IPS-NIHi7 (cell line): ENCODE results near the gene SYT3.
"Not testable (repeated sequence)": the region's sequence is repeated elsewhere in the genome, so short reads cannot be mapped to it uniquely, and the experiment has no call there.

ENCODE experiments used
- DNase-seq: peaks from one replicate; pipeline ENCODE4 v3.0.0; 2012; ENCODE audit warnings: mixed read lengths; ENCODE audit errors: extremely low spot score

SYT3 gene

GRCh38 chr19:50636317-50637085, 3.2 kb downstream of the SYT3 start:
- no peak for DNase-seq

GRCh38 chr19:50633973-50634372, 5.7 kb downstream of the SYT3 start:
- no peak for DNase-seq

GRCh38 chr19:50633359-50633758, 6.3 kb downstream of the SYT3 start:
- DNase-seq = no peak

GRCh38 chr19:50632151-50632835, 7.4 kb downstream of the SYT3 start:
- DNase-seq = no peak

- DNase-seq = no peak
These were observed 9.9 kb downstream of the SYT3 start for GRCh38 chr19:50629801-50630200.

- DNase-seq = no peak
These were observed 10.5 kb downstream of the SYT3 start for GRCh38 chr19:50629194-50629593.

GRCh38 chr19:50628551-50628950, 11.1 kb downstream of the SYT3 start:
- DNase-seq = no peak

GRCh38 chr19:50628146-50628545, 11.5 kb downstream of the SYT3 start:
- DNase-seq = no peak

GRCh38 chr19:50626795-50627194, 12.9 kb downstream of the SYT3 start:
- no peak for DNase-seq

GRCh38 chr19:50626011-50626410, 13.7 kb downstream of the SYT3 start:
- DNase-seq = no peak

GRCh38 chr19:50624949-50625600, 14.6 kb downstream of the SYT3 start:
- no peak for DNase-seq

- not testable (repeated sequence) for DNase-seq
These were observed 19.2 kb downstream of the SYT3 start for GRCh38 chr19:50620394-50620906.

- DNase-seq = not testable (repeated sequence)
These were observed 20.5 kb downstream of the SYT3 start for GRCh38 chr19:50619184-50619583.

- DNase-seq = not testable (repeated sequence)
These were observed 21.3 kb downstream of the SYT3 start for GRCh38 chr19:50618379-50618778.

- DNase-seq = not testable (repeated sequence)
These were observed 26.9 kb downstream of the SYT3 start for GRCh38 chr19:50612504-50613404.

GRCh38 chr19:50607874-50608785, 31.6 kb downstream of the SYT3 start:
- DNase-seq = peak; percentile 95

GRCh38 chr19:50607388-50607787, 32.3 kb downstream of the SYT3 start:
- DNase-seq = no peak

- DNase-seq = not testable (repeated sequence)
These were observed 33.4 kb downstream of the SYT3 start for GRCh38 chr19:50606059-50606836.

GRCh38 chr19:50604264-50605073, 35.2 kb downstream of the SYT3 start:
- DNase-seq = not testable (repeated sequence)
